ENCODE results near the gene CHID1. TPM values are rescaled to one million over a fixed set of nuclear protein-coding genes. Genes with fewer than 3 reads are reported as not detected.

CHID1 gene
- total RNA-seq (2022; extraction: Qiagen RNA extraction) = 70.5 to 81.8 TPM (median 78.9 TPM) in 5 replicates

DNA sequence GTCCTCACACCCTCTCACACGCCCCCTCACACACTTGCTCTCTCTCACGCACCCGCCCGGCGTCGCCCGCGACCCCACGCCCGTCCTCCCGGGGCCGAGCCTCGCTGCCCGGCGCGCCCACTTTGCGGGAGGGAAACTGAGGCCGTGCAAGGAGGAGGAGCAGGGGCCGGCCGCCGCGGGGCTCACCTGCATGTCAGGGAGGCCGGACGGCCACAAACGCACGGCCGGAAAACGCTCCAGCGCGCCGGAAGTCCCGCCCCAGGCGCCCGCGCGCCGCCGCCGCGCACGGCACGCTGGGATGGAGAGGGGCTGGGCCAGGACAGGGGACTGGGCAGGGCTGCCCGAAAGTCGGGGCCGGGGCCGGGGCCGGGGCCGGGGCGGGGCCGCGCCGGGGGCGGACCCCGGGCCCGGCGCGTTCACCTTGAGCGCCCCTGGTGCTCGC lies at the start of gene CHID1:
Gene CHID1 (minus strand): TSS at position 222 of the 442 bp plus-strand sequence. CDS start 5,994 bp downstream, outside the sequence.

DNA sequence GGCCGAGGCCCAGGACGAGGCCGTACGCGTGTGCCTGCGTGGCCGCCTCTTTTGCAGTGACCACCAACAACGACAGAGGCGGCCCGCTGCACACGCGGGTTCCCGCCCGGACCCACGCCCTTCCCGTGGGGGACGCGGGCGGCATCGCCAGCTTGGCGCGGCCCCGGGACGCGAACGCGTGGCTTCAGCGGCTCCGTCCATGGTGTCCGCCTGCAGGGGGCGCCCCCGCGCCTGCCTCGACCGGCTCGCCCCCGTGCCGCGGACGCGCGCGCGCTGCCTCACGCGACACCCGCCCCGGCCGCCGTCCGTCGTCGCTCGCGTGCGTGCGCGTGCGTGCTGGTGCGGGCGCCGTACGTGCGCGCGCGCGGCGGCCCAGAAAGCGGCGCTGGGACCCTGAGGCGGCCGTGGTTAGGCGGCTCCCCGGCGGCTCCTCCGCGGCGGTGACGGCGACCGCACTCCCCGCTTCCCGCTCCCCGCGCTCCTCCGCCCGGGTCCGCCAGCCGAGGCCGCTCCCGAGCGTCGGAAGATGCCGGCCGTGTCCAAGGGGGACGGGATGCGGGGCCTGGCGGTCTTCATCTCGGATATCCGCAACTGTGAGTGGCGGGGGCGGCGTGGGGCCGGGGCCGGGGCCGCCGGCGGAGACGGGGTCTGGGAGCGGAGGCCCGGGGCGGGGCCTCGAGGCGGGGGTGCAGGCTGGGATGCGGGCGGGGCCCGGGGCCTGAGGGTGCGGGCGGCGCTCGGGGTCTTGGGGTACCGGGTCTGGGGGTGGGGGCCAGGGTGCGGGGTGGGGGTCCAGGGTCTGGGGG lies 15.1 kb upstream of the CHID1 start, which contains the start of gene AP2A2:
Gene AP2A2 (plus strand): TSS at position 375 of the 806 bp plus-strand sequence. CDS start 152 bp downstream, at position 527.

DNA sequence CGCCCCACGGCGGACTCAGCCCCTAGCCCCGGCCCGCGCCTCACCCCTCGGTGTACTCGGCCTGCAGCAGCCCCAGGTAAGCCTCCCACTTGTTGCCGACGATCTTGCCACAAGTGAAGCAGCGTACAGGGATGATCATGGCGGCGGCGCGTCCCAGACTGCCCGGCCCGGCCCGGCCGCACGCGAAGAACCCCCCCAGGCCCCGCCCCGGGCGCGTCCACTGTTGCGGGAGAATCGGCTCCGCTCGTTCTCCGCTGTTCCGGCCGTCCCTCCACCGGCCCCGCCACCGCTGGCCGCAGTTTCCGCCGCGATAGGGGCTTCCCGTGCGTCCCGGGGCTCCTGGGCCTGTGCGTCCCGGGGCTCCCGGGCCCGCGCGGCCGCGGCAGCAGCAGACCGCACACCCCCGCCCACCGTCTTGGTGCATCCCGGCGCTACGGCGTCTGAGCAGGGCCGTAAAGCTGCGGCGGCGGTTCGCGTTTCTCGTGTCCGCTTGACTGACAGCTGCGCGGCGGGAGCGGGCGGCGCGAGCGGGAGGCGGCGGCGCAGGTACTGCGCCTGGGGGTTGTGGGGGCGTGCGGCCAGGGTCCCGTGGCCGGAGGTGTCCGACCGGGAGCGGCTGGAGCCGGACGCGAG lies 68.1 kb downstream of the CHID1 start, which contains the start of the genes POLR2L and TSPAN4:
Gene POLR2L (minus strand): TSS at position 160 of the 633 bp plus-strand sequence. CDS start 21 bp downstream, at position 139.
Gene TSPAN4 (plus strand): TSS at position 483 of the 633 bp plus-strand sequence. CDS start 7,453 bp downstream, outside the sequence.

GRCh38 chr11:832529-833113 lies 78.0 kb downstream of the CHID1 start, which contains the start of gene CD151:
Gene CD151 (plus strand): TSS chr11:832952. CDS start chr11:836070, 3,118 bp downstream.

GRCh38 chr11:827897-828192 lies 82.8 kb downstream of the CHID1 start, which contains the start of gene CRACR2B:
Gene CRACR2B (plus strand): TSS chr11:827919. CDS start chr11:828608, 689 bp downstream.

GRCh38 chr11:818396-819128 lies 92.0 kb downstream of the CHID1 start, which contains the start of gene PNPLA2:
Gene PNPLA2 (plus strand): TSS chr11:818914. CDS start chr11:819719, 805 bp downstream.

Other genes starting within 250 kb of the CHID1 start
- gene DEAF1, start 215.6 kb downstream of the CHID1 start, total RNA-seq (2022; extraction: Qiagen RNA extraction) = 27.2 to 37.0 TPM (median 33.8 TPM) in 5 replicates
- gene TMEM80, start 215.0 kb downstream of the CHID1 start, total RNA-seq (2022; extraction: Qiagen RNA extraction) = 9.2 to 11.6 TPM (median 11.3 TPM) in 5 replicates
- gene EPS8L2, start 204.6 kb downstream of the CHID1 start, total RNA-seq (2022; extraction: Qiagen RNA extraction) = 77.4 to 139 TPM (median 122 TPM) in 5 replicates
- gene TALDO1, start 163.3 kb downstream of the CHID1 start, total RNA-seq (2022; extraction: Qiagen RNA extraction) = 416 to 454 TPM (median 423 TPM) in 5 replicates
- 37.0 to 53.7 TPM (median 49.1 TPM) in 5 replicates for gene GATD1, start 133.3 kb downstream of the CHID1 start, total RNA-seq (2022; extraction: Qiagen RNA extraction)
- gene CEND1, start 120.7 kb downstream of the CHID1 start, total RNA-seq (2022; extraction: Qiagen RNA extraction) = 1.4 to 2.7 TPM (median 2.0 TPM) in 5 replicates
- 23.7 to 39.6 TPM (median 37.1 TPM) in 5 replicates for gene SLC25A22, start 112.5 kb downstream of the CHID1 start, total RNA-seq (2022; extraction: Qiagen RNA extraction)
- gene PIDD1, start 105.6 kb downstream of the CHID1 start, total RNA-seq (2022; extraction: Qiagen RNA extraction) = 8.7 to 17.7 TPM (median 16.6 TPM) in 5 replicates
- 1,648 to 2,773 TPM (median 2,446 TPM) in 5 replicates for gene RPLP2, start 100.8 kb downstream of the CHID1 start, total RNA-seq (2022; extraction: Qiagen RNA extraction)
- 35.5 to 63.1 TPM (median 58.0 TPM) in 5 replicates for gene PNPLA2, start 91.9 kb downstream of the CHID1 start, total RNA-seq (2022; extraction: Qiagen RNA extraction)
- 2.9 to 5.2 TPM (median 4.8 TPM) in 5 replicates for gene CRACR2B, start 82.9 kb downstream of the CHID1 start, total RNA-seq (2022; extraction: Qiagen RNA extraction)
- 725 to 879 TPM (median 864 TPM) in 5 replicates for gene CD151, start 77.9 kb downstream of the CHID1 start, total RNA-seq (2022; extraction: Qiagen RNA extraction)
- 590 to 758 TPM (median 644 TPM) in 5 replicates for gene POLR2L, start 68.3 kb downstream of the CHID1 start, total RNA-seq (2022; extraction: Qiagen RNA extraction)
- 121 to 195 TPM (median 194 TPM) in 5 replicates for gene TSPAN4, start 68.0 kb downstream of the CHID1 start, total RNA-seq (2022; extraction: Qiagen RNA extraction)
- 32.5 to 38.3 TPM (median 37.2 TPM) in 5 replicates for gene AP2A2, start 15.1 kb upstream of the CHID1 start, total RNA-seq (2022; extraction: Qiagen RNA extraction)
- gene MUC6, start 125.9 kb upstream of the CHID1 start, total RNA-seq (2022; extraction: Qiagen RNA extraction) = 0.01 to 0.02 TPM (median 0.01 TPM) in 3 of 5 replicates, not detected in the others
- gene MUC2, start 164.1 kb upstream of the CHID1 start, total RNA-seq (2022; extraction: Qiagen RNA extraction) = 0.14 to 0.97 TPM (median 0.27 TPM) in 5 replicates
- 1.9 to 4.1 TPM (median 3.2 TPM) in 5 replicates for gene MUC5AC, start 247.1 kb upstream of the CHID1 start, total RNA-seq (2022; extraction: Qiagen RNA extraction)

Measured in A549 treated with CORT108297 at 1 μM for 4 hours (cell line).